Measurements from ENCODE around the gene ALDH3B2. TPM values are rescaled to one million over a fixed set of nuclear protein-coding genes. Genes with fewer than 3 reads are reported as not detected.
"Not testable (repeated sequence)": the region's sequence is repeated elsewhere in the genome, so short reads cannot be mapped to it uniquely, and the experiment has no call there.

Gene ALDH3B2
- total RNA-seq, 1 experiment from 2014 or later = 0.13 TPM

DNA sequence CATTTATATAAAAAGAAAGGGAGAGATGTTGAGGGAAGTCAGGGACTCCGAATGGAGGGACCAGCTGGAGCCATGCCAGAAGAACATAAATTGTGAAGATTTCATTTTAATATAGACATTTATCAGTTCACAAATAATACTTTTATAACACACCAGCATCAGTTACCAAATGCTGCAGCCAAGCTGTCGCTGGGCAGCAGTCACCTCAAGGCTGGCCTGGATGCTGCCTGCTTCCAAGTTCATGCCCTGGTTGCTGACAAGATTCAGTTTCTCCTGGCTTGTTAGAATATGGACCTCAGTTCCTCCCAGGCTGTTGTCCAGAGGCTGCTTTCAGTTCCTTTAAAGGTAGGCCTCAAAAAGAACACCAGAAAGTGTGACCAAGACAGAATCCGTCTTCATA, 30.8 kb upstream of the ALDH3B2 start (continued):
- TF ChIP-seq CREB1 (CRISPR knock-in tag; IDR thresholded peaks at IDR 0.05) (no peak), CREM (CRISPR knock-in tag; IDR thresholded peaks at IDR 0.05) (no peak), ATF2 (CRISPR knock-in tag; IDR thresholded peaks at IDR 0.05; ENCODE audit: borderline replicate concordance, low read depth) (no peak)
- TF ChIP-seq, protein P1, sequence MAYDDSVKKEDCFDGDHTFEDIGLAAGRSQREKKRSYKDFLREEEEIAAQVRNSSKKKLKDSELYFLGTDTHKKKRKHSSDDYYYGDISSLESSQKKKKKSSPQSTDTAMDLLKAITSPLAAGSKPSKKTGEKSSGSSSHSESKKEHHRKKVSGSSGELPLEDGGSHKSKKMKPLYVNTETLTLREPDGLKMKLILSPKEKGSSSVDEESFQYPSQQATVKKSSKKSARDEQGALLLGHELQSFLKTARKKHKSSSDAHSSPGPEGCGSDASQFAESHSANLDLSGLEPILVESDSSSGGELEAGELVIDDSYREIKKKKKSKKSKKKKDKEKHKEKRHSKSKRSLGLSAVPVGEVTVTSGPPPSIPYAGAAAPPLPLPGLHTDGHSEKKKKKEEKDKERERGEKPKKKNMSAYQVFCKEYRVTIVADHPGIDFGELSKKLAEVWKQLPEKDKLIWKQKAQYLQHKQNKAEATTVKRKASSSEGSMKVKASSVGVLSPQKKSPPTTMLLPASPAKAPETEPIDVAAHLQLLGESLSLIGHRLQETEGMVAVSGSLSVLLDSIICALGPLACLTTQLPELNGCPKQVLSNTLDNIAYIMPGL (CRISPR knock-in tag; IDR thresholded peaks at IDR 0.05) = no peak

- H3K27me3 Mint-ChIP-seq (ENCODE audit: low read depth) = peaks cover 7% of the 10 kb centered on the region
- no peak overlapping the region for H3K27ac Mint-ChIP-seq
- TF ChIP-seq, protein P2, sequence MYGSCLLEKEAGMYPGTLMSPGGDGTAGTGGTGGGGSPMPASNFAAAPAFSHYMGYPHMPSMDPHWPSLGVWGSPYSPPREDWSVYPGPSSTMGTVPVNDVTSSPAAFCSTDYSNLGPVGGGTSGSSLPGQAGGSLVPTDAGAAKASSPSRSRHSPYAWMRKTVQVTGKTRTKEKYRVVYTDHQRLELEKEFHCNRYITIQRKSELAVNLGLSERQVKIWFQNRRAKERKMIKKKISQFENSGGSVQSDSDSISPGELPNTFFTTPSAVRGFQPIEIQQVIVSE (CRISPR knock-in tag; IDR thresholded peaks at IDR 0.05; ENCODE audit: borderline replicate concordance) = no peak
- TF ChIP-seq ATF2 (CRISPR knock-in tag; IDR thresholded peaks at IDR 0.05; ENCODE audit: borderline replicate concordance, low read depth) = no peak
- TF ChIP-seq STAT6 (CRISPR knock-in tag; conservative IDR thresholded peaks at IDR 0.05; ENCODE audit: low read depth) = no peak
- H3K9me3 Mint-ChIP-seq = peaks cover 7% of the 10 kb centered on the region
- no peak for DNase-seq (ENCODE audit: low spot score)
- CTCF ChIA-PET = no interaction called here
- no peak overlapping the region for H3K4me3 Mint-ChIP-seq
- H3K36me3 Mint-ChIP-seq = peaks cover 2% of the 10 kb centered on the region; the same call in 1 of the 2 replicates
- no peak for ATAC-seq
- POLR2A ChIA-PET = no interaction called here
- peaks cover 19% of the 10 kb centered on the region for H3K4me1 Mint-ChIP-seq
These were observed 30.1 kb upstream of the ALDH3B2 start for GRCh38 chr11:67704524-67704923.

DNA sequence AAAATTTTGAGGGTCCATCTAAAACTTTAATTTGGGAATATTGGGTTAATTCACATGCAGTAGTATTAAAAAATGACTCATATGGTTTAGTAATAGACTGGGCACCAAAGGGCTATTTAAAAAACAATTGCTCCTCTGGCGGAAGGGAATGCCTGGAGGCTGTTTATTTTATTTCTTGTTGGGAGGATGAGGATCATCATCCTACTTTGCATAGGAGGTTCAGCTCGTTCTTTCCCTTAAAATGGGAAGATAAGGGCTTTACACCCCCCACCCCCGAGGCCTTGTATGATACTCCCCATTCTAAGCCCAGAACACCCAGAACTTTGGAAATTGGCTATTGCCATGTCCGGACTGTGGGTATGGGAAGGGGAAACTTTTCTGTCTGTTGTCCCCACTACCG, 29.3 kb upstream of the ALDH3B2 start:
- POLR2A ChIA-PET; CTCF ChIA-PET; ATAC-seq; DNase-seq (ENCODE audit: low spot score); H3K27me3 Mint-ChIP-seq (ENCODE audit: low read depth); H3K27ac Mint-ChIP-seq; H3K36me3 Mint-ChIP-seq; H3K4me3 Mint-ChIP-seq: not testable (repeated sequence)
- Mint-ChIP-seq H3K9me3 (peaks cover 16% of the 10 kb centered on the region), H3K4me1 (peaks cover 19% of the 10 kb centered on the region)

DNA sequence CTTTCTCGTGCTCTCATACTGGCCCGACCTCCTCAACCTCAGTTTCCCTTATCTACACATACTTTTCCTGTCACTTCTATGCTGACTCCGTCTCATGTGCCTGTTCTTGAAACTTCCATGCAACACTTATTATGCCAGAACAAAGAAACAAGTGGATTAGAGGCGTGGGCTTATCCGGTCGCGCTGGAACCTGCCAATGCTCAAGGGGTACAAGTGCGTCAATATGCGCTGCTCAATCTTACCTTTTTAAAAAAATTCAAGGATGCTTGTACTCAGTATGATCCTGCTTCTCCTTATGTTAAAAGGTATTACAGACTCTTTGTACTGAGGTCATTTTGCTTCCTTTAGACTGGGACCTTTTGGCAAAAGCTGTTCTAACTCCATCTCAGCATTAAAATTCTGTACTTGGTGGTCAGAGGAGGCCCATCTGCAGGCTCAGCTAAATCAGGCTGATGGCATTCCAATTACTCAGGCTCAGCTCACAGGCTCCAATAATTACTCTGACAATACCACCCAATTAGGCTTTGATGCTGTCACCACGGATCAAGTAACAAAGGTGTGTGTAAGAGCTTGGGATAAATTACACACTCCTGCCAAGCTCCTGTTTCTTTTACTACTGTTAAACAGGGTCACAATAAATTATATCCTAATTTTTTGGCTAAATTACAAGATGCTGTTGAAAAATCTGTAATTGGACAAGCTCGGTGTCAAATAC, 26.3 kb upstream of the ALDH3B2 start:
- ChIA-PET POLR2A (interaction anchor here (0.9 kb wide), 1 partner anchor 71 kb away, joined by 3 read pairs; the partner anchor contains the start of gene NUDT8), CTCF (interaction anchor here (0.8 to 2.7 kb wide), 12 partner anchors 9 to 87 kb away, joined by 3 to 17 read pairs (median 3); partner anchors contain the start of genes ACY3 and NUDT8)
- Mint-ChIP-seq H3K36me3 (peaks cover 10% of the 10 kb centered on the region; the same call in 1 of the 2 replicates), H3K4me1 (peaks cover 19% of the 10 kb centered on the region), H3K27ac (no peak overlapping the region), H3K9me3 (peaks cover 32% of the 10 kb centered on the region), H3K27me3 (ENCODE audit: low read depth) (peaks cover 12% of the 10 kb centered on the region), H3K4me3 (no peak overlapping the region)
- ATAC-seq (no peak), DNase-seq (ENCODE audit: low spot score) (no peak)
- TF ChIP-seq, protein P3, sequence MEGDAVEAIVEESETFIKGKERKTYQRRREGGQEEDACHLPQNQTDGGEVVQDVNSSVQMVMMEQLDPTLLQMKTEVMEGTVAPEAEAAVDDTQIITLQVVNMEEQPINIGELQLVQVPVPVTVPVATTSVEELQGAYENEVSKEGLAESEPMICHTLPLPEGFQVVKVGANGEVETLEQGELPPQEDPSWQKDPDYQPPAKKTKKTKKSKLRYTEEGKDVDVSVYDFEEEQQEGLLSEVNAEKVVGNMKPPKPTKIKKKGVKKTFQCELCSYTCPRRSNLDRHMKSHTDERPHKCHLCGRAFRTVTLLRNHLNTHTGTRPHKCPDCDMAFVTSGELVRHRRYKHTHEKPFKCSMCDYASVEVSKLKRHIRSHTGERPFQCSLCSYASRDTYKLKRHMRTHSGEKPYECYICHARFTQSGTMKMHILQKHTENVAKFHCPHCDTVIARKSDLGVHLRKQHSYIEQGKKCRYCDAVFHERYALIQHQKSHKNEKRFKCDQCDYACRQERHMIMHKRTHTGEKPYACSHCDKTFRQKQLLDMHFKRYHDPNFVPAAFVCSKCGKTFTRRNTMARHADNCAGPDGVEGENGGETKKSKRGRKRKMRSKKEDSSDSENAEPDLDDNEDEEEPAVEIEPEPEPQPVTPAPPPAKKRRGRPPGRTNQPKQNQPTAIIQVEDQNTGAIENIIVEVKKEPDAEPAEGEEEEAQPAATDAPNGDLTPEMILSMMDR (IDR thresholded peaks at IDR 0.05) = no peak
- TF ChIP-seq, protein P4, sequence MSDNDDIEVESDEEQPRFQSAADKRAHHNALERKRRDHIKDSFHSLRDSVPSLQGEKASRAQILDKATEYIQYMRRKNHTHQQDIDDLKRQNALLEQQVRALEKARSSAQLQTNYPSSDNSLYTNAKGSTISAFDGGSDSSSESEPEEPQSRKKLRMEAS (CRISPR knock-in tag; IDR thresholded peaks at IDR 0.05) = no peak
- TF ChIP-seq ESRRA (CRISPR knock-in tag; IDR thresholded peaks at IDR 0.05; ENCODE audit: borderline replicate concordance) (no peak), FOXJ3 (CRISPR knock-in tag; IDR thresholded peaks at IDR 0.05; ENCODE audit: borderline replicate concordance) (no peak)
- TF ChIP-seq, protein P5, sequence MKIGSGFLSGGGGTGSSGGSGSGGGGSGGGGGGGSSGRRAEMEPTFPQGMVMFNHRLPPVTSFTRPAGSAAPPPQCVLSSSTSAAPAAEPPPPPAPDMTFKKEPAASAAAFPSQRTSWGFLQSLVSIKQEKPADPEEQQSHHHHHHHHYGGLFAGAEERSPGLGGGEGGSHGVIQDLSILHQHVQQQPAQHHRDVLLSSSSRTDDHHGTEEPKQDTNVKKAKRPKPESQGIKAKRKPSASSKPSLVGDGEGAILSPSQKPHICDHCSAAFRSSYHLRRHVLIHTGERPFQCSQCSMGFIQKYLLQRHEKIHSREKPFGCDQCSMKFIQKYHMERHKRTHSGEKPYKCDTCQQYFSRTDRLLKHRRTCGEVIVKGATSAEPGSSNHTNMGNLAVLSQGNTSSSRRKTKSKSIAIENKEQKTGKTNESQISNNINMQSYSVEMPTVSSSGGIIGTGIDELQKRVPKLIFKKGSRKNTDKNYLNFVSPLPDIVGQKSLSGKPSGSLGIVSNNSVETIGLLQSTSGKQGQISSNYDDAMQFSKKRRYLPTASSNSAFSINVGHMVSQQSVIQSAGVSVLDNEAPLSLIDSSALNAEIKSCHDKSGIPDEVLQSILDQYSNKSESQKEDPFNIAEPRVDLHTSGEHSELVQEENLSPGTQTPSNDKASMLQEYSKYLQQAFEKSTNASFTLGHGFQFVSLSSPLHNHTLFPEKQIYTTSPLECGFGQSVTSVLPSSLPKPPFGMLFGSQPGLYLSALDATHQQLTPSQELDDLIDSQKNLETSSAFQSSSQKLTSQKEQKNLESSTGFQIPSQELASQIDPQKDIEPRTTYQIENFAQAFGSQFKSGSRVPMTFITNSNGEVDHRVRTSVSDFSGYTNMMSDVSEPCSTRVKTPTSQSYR (CRISPR knock-in tag; IDR thresholded peaks at IDR 0.05) = no peak
- TF ChIP-seq, protein P1 (CRISPR knock-in tag; IDR thresholded peaks at IDR 0.05) = no peak
